Ammon's horn (tissue), 1 donor: ENCODE data around the gene CDX2.

Source experiments
- DNase-seq: peaks from one replicate; pipeline ENCODE4 v3.0.0-alpha.2; 2016; ENCODE audit warnings: low spot score

The CDX2 gene

GRCh38 chr13:27917121-27917947 is 51.8 kb downstream of the CDX2 start:
- DNase-seq, result no peak

DNA sequence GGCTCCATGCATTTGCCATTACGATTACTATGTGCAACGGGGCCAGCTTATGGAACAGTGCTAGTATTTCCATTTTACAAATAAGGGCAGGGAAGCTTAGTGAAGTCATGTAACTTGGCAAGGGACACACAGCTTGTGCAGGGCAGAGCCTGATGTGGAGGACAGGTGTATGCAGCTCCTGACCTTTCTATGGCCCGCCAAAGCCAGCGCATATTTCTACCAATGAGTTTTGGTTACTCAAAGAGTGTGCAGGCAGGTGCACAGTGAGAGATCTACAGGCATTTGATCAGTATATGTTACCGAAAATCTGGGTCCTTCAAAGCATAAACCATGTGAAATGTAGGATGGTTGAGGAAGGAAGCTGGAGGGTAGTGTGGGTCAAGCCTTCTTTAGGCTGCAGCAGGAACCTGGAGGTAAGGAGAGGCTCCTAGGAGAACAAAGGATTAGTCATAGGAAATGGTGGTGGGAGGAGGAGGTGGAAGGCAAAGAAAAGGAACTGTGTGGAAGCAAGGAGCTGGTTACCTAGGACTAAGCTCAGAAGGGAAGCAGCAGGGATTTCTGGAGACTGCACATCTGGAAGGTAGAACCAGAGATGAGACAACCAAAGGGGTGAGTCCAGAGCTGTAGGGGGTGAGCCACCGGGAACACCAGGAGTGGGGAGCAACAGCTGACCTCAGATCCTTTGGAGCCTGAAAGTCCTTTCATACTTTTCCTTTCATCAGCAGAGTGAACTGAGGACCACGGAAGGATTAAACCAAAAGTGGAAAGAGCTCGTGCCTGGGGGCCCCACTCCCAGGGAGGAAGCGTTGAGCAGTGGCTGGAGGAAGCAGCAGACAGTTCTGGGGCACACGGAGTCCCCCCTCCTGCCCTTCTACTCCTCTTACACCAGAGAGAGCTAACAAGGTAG is 53.6 kb downstream of the CDX2 start:
- no peak for DNase-seq

DNA sequence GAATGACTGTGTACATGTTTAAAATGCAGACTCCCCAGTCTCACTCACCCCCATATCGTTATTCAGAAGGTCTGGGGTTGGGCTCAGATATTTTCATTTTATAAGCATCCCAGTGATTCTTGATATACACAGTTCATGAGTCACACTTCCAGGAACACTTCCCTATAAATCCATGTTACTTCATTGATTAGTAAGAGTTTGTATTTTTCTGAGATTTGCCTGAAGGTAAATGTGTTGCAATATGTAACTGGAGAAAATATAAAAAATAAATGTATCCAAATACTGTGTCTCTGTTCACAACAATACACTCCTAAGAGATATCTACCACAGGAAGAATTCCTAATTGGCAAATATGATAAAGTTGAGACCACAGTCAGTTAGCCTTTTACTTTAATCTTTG is 56.0 kb downstream of the CDX2 start:
- DNase-seq, result no peak

DNA sequence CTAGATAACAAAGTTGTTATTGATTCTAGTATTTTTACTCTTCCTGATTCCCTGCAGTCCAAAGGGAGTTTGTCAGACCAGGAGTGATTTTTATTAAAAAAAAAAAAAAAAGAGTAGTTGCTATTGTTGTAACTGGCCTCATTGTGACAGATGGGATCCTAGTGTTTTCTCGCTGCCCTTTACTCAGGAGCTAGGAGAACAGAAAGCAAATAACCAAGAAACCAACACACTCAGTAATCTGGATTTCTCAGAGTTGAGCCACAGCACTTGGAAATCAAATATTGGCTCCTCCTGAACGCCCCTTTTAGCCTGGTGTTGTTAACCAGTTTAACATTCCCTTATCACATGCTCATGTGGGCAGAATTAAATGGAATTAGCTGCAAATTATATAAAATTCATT is 57.6 kb downstream of the CDX2 start:
- DNase-seq, result no peak
